Kidney epithelial cell (primary cell): ENCODE data around the gene ZNF76. TPM values are rescaled to one million over a fixed set of nuclear protein-coding genes. Genes with fewer than 3 reads are reported as not detected.
A peak's percentile ranks its signal among the peaks of the same experiment; 100 is the strongest.

ENCODE experiments used
- DNase-seq: peaks from one replicate; pipeline ENCODE4 v3.0.0-alpha.2; 2010; ENCODE audit warnings: low read depth
- H3K27me3 ChIP-seq: 2 replicates; pipeline ENCODE4 v1.6.0; 2011; ENCODE audit warnings: low read length; ENCODE audit not compliant: control insufficient read depth, insufficient read depth
- H3K36me3 ChIP-seq: 2 replicates; pipeline ENCODE4 v1.5.1; 2011; ENCODE audit warnings: low read length; ENCODE audit not compliant: control insufficient read depth, insufficient read depth
- H3K4me3 ChIP-seq: 2 replicates; pipeline ENCODE4 v1.5.1; 2011; ENCODE audit warnings: low read depth, mild to moderate bottlenecking, control low read depth, low read length
- total RNA-seq: library from RNA; depleted of rRNA; stranded (reverse); fragments of >200 nt; gene quantifications from 2 replicates; pipeline ENCODE4 v1.2.3, GENCODE V29; 2015
- TF ChIP-seq, protein P1 (sequence below): IDR thresholded peaks from 2 replicates; pipeline ENCODE4 v1.5.1; 2011; ENCODE audit warnings: mild to moderate bottlenecking, moderate library complexity, low read length, control low read depth, inconsistent platforms; ENCODE audit not compliant: insufficient read depth, poor library complexity, severe bottlenecking

The ZNF76 gene
- total RNA-seq, result 21.2 and 23.6 TPM in 2 replicates

GRCh38 chr6:35259194-35259947, at the start of gene ZNF76:
ZNF76 (plus strand) TSS chr6:35259735; CDS start chr6:35281152, 21,417 bp downstream.
- TF ChIP-seq, protein P1, sequence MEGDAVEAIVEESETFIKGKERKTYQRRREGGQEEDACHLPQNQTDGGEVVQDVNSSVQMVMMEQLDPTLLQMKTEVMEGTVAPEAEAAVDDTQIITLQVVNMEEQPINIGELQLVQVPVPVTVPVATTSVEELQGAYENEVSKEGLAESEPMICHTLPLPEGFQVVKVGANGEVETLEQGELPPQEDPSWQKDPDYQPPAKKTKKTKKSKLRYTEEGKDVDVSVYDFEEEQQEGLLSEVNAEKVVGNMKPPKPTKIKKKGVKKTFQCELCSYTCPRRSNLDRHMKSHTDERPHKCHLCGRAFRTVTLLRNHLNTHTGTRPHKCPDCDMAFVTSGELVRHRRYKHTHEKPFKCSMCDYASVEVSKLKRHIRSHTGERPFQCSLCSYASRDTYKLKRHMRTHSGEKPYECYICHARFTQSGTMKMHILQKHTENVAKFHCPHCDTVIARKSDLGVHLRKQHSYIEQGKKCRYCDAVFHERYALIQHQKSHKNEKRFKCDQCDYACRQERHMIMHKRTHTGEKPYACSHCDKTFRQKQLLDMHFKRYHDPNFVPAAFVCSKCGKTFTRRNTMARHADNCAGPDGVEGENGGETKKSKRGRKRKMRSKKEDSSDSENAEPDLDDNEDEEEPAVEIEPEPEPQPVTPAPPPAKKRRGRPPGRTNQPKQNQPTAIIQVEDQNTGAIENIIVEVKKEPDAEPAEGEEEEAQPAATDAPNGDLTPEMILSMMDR, result no peak
- H3K4me3 ChIP-seq, result peak within 1 kb of the TSS; percentile 69
- peak; percentile 76 for DNase-seq
- H3K36me3 ChIP-seq, result no peaks in the 10 kb centered on the region
- H3K27me3 ChIP-seq, result no peaks in the 10 kb centered on the region

- Histone ChIP-seq H3K27me3 (peaks cover 77% of the 10 kb centered on the region), H3K4me3 (peak overlapping the region; percentile 43), H3K36me3 (no peaks in the 10 kb centered on the region)
- no peak for DNase-seq
- TF ChIP-seq, protein P1, result no peak
Measured at GRCh38 chr6:35213298-35213791, 46.2 kb upstream of the ZNF76 start.

DNA sequence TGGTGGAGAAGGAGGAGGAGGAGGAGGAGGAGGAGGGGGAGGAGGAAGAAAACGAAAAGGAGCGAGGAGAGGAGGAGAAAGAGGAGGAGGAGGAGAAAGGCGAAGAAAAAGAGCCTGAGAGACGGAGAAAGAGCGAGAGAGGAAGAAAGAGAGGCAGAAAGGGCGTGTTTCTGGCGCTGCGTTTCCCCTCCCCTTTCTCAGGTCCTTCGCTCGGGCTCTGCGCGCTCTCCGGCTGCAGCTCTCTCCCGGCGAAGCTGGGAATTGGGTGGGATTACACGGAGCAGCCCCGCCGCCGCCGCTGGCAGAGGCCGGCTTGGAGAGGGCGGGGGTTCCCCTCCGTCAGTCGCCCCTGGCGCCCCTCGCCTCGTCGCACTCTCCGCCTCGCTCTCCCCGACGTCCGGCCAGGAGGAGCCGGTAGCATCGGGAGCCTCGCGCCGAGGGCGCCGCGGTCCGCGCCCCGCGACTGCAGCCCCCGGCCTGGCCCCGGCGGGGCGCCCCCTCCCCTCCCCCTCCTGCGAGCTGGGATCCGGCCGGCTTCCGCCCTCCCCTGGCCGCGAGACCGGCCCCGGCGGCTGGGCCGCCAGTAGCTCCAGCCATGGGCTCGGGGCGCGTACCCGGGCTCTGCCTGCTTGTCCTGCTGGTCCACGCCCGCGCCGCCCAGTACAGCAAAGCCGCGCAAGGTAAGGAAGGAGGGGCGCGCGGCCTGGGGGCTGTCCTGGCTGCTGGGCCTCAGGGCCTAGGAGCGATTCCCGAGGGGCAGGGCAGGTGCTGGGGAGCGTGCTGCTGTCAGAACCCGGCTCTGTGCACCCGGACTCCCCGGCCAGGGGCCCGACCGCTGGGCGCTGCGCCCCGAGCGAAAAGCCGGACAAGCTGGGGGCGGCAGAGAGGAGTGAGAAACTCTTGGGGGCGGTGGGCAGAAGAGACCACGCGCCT, 45.4 kb upstream of the ZNF76 start, which contains the start of gene SCUBE3:
SCUBE3 (plus strand) TSS at position 133 of the 933 bp plus-strand sequence; CDS start at position 596, 463 bp downstream.
- H3K4me3 ChIP-seq, result peak within 1 kb of the TSS; percentile 43
- TF ChIP-seq, protein P1, result no peak
- H3K27me3 ChIP-seq, result peaks cover 71% of the 10 kb centered on the region
- DNase-seq, result no peak
- no peaks in the 10 kb centered on the region for H3K36me3 ChIP-seq

DNA sequence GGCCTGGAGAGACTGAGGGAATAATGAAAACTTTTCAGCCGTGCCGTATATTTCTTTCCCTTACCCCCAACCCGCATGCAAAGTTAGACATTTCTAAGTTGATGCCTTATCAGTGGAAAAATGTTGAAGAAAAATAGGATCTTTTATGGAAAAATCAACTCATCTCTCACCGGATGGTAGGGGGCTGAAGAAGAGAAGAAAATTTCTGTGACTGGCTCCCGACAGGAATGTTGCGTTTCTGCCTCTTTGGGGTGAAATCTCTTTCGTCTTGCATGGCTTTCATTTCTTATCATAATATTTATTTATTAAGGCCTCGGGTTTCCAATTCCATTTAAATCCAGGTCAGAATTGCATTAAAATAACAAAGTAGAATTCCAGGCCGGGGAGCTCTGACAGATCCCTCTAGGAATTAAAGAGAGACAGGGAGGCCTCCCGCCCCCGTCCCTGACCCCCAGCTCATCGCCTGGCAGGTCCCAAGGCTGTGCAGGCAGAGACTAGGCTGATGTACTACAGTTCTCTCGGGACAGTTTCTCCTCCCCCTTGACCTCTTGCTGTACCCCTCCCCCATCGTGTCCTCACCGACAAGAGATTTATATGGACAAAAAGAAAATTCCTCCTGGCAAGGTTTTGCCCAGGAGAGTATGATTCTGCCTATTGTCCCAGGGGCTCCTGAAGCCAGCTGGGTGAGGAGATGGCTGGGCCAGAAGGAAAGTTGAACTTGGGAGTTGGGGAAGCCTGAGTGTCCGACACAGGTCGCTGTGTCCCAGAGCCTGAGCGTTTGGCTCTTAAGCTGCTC, 44.5 kb upstream of the ZNF76 start:
- no peak for DNase-seq
- Histone ChIP-seq H3K36me3 (no peaks in the 10 kb centered on the region), H3K4me3 (peak overlapping the region; percentile 43), H3K27me3 (peaks cover 69% of the 10 kb centered on the region)
- TF ChIP-seq, protein P1, result no peak

- no peak overlapping the region for H3K4me3 ChIP-seq
Measured at GRCh38 chr6:35215665-35216411, 43.7 kb upstream of the ZNF76 start.

More at GRCh38 chr6:35215665-35216411, 43.7 kb upstream of the ZNF76 start:
- Histone ChIP-seq H3K36me3 (no peaks in the 10 kb centered on the region), H3K27me3 (peaks cover 69% of the 10 kb centered on the region)
- DNase-seq, result no peak
- TF ChIP-seq, protein P1, result no peak
